Measurements from ENCODE around the gene TBC1D4.

The TBC1D4 gene

DNA sequence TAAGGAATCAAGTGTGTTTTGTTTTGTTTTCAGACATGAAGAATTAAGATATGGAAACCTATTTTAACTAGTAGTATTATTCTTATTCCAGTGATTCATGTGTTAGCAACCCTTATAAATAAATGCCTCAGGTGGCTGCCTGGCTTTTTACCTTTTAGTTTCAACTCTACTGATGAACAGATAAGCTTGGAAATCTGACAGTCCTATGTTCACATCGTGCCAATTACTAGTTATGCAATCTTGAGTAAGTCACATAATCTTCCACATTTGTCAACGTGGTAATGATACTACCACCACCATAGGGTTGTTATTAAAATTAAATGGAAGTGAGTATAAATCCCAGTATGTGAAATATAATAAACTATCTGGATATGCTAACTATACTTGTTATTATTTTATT lies 64.3 kb downstream of the TBC1D4 start:
- H3K27ac ChIP-seq (ENCODE audit: low read depth, low read length) = no peak overlapping the region
- H3K36me3 ChIP-seq (ENCODE audit: insufficient read depth, low read length) = no peaks in the 10 kb centered on the region
- peaks cover 42% of the 10 kb centered on the region for H3K4me1 ChIP-seq (ENCODE audit: control insufficient read depth, insufficient read depth, low read length, unreplicated experiment)
- no peaks in the 10 kb centered on the region for H3K79me2 ChIP-seq (ENCODE audit: control insufficient read depth, insufficient read depth, low read length, unreplicated experiment)
- no peak overlapping the region for H3K4me3 ChIP-seq (ENCODE audit: low read depth, low read length)
- no peaks in the 10 kb centered on the region for H3K27me3 ChIP-seq (ENCODE audit: insufficient read depth, low read length)
- no peak overlapping the region for H2AFZ ChIP-seq (ENCODE audit: low read length, unreplicated experiment)

DNA sequence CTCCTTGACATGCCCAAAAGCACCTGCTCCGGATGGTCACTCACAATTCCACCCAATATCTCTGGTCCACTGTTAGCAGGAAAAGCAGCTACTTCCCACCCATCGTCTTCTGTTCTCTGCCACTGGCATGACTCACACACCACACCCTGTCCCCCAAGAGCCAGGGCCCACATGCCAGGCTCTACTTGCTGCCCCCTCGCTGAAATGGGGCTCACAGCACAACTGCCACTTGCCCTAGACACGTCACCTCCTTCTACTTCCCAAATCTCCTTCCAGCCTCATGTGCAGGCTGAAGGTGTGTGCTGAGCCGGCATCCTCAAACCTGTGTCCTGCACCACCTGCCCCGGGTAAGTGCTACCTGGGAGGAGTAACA lies 65.0 kb downstream of the TBC1D4 start:
- H3K27ac ChIP-seq (ENCODE audit: low read depth, low read length) = no peak overlapping the region
- no peaks in the 10 kb centered on the region for H3K79me2 ChIP-seq (ENCODE audit: control insufficient read depth, insufficient read depth, low read length, unreplicated experiment)
- peaks cover 42% of the 10 kb centered on the region for H3K4me1 ChIP-seq (ENCODE audit: control insufficient read depth, insufficient read depth, low read length, unreplicated experiment)
- no peaks in the 10 kb centered on the region for H3K36me3 ChIP-seq (ENCODE audit: insufficient read depth, low read length)
- no peak overlapping the region for H2AFZ ChIP-seq (ENCODE audit: low read length, unreplicated experiment)
- peak overlapping the region; percentile 5; the same call in 1 of the 2 replicates for H3K4me3 ChIP-seq (ENCODE audit: low read depth, low read length)
- no peaks in the 10 kb centered on the region for H3K27me3 ChIP-seq (ENCODE audit: insufficient read depth, low read length)

DNA sequence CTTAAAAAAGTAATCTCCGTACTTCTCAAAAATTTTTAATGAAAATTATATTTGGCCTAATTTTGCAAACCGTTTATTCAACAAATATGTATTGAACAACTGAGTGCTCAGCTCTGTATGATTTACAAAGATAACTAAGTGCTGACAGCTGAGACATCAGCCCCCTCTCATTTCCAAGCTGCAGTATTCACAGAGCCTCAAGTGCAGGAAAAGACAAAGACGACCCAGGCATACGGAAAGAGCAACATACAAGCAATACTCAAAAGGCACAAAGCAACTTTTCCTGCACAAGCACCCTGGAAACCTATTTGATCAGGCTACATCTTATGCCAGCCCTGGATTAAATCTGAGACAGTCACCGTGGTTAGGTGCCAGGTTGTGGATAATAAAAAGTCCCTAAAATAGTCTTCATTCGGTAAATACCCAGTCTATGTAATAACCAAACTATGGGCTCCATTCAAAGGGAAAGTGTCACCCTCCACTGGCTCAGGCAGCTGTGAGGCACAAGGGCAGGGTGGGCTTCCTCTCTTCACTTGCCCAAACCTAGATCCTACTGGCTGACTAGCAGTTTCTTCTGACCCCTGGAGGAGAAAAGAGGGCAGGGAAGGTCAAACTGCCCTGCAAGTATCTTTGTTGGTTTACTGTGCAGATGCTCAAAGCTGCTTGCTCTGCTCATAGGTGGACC lies 65.5 kb downstream of the TBC1D4 start:
- H3K79me2 ChIP-seq (ENCODE audit: control insufficient read depth, insufficient read depth, low read length, unreplicated experiment) = no peaks in the 10 kb centered on the region
- H3K4me1 ChIP-seq (ENCODE audit: control insufficient read depth, insufficient read depth, low read length, unreplicated experiment) = peaks cover 42% of the 10 kb centered on the region
- peak overlapping the region; percentile 91 for H3K27ac ChIP-seq (ENCODE audit: low read depth, low read length)
- no peak overlapping the region for H2AFZ ChIP-seq (ENCODE audit: low read length, unreplicated experiment)
- H3K27me3 ChIP-seq (ENCODE audit: insufficient read depth, low read length) = no peaks in the 10 kb centered on the region
- no peaks in the 10 kb centered on the region for H3K36me3 ChIP-seq (ENCODE audit: insufficient read depth, low read length)
- peak overlapping the region; percentile 5; the same call in 1 of the 2 replicates for H3K4me3 ChIP-seq (ENCODE audit: low read depth, low read length)

DNA sequence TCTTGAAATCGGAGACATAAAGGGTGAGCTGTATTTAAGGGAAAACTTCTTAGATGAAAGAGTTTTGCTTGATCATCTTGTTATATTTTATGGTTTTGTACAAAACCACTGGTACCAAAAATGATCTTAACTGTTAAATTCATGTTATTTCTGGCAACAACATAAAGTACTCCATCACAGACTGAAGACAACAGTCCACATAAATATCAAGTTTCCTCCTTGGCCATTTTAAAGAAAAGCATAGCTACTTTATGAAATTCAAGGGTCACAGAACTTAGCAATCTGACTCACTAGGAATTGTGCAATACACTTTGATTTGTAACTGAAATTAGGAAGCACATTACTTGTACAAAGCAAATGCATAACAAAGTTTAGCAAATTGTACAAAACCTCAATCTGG lies 66.3 kb downstream of the TBC1D4 start:
- Histone ChIP-seq H3K27me3 (ENCODE audit: insufficient read depth, low read length) (no peaks in the 10 kb centered on the region), H3K79me2 (ENCODE audit: control insufficient read depth, insufficient read depth, low read length, unreplicated experiment) (no peaks in the 10 kb centered on the region), H3K4me1 (ENCODE audit: control insufficient read depth, insufficient read depth, low read length, unreplicated experiment) (peaks cover 42% of the 10 kb centered on the region), H2AFZ (ENCODE audit: low read length, unreplicated experiment) (peak overlapping the region; percentile 57), H3K36me3 (ENCODE audit: insufficient read depth, low read length) (no peaks in the 10 kb centered on the region), H3K27ac (ENCODE audit: low read depth, low read length) (peak overlapping the region; percentile 91), H3K4me3 (ENCODE audit: low read depth, low read length) (peak overlapping the region; percentile 53)

DNA sequence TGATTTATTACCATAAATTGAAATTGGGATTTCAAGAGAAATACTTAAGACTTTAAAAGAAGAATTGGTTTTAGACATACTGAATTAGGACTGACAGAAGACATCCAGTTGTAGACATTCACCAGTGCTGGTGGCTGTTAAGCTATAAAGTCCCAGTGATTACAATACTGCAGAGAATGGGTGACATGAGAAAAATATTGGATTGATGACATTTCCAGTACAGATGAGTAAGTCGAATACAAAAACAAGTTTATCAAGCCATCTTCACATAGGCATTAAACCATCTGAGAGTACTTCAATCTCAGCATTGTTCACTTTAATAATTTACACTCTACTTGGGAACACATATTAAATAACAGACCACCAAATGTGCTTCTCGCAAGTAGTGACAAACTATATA lies 66.8 kb downstream of the TBC1D4 start:
- H3K27me3 ChIP-seq (ENCODE audit: insufficient read depth, low read length) = no peaks in the 10 kb centered on the region
- H3K36me3 ChIP-seq (ENCODE audit: insufficient read depth, low read length) = no peaks in the 10 kb centered on the region
- peak overlapping the region; percentile 57 for H2AFZ ChIP-seq (ENCODE audit: low read length, unreplicated experiment)
- H3K4me1 ChIP-seq (ENCODE audit: control insufficient read depth, insufficient read depth, low read length, unreplicated experiment) = peaks cover 42% of the 10 kb centered on the region
- peak overlapping the region; percentile 53; the same call in 1 of the 2 replicates for H3K4me3 ChIP-seq (ENCODE audit: low read depth, low read length)
- no peaks in the 10 kb centered on the region for H3K79me2 ChIP-seq (ENCODE audit: control insufficient read depth, insufficient read depth, low read length, unreplicated experiment)
- H3K27ac ChIP-seq (ENCODE audit: low read depth, low read length) = peak overlapping the region; percentile 91

DNA sequence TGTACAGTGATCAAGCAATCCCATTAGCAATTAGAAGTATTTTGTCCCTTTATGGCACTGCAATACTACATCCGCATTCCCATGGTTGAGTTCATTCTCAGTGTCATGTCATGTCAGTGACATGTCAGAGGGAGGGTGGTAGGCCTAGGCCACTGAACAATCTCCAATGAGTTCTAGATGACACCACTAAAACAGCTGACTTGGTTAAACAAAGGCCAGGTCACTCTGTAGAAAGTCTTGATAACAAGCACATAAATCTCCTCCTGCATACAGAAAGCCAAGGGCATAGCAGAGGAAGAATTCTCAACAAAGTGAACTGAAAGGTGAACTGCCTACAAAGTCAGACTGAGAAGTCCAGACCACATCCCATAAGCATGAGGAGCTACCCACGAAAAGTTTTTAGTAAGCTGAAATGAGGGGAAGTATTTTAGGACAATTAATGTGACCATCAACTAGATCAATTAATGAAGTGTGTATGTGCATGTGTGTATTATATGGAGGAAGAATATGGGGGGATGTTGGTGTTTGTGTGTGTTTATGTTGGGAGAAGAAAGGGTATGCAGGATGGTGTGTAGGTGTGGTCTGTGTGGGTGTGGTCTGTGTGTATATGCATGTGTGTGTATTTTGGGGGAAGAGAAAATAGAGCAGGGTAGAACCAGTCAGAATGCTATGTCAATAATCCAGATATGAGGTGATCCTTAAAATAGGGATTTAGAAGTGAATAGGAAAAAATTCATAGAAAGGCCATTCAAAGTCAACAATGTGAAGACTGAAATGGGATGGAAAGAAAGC lies 67.7 kb downstream of the TBC1D4 start:
- Histone ChIP-seq H3K36me3 (ENCODE audit: insufficient read depth, low read length) (no peaks in the 10 kb centered on the region), H3K4me3 (ENCODE audit: low read depth, low read length) (no peak overlapping the region), H3K79me2 (ENCODE audit: control insufficient read depth, insufficient read depth, low read length, unreplicated experiment) (no peaks in the 10 kb centered on the region), H3K27me3 (ENCODE audit: insufficient read depth, low read length) (no peaks in the 10 kb centered on the region), H2AFZ (ENCODE audit: low read length, unreplicated experiment) (no peak overlapping the region), H3K27ac (ENCODE audit: low read depth, low read length) (no peak overlapping the region), H3K4me1 (ENCODE audit: control insufficient read depth, insufficient read depth, low read length, unreplicated experiment) (peaks cover 42% of the 10 kb centered on the region)

DNA sequence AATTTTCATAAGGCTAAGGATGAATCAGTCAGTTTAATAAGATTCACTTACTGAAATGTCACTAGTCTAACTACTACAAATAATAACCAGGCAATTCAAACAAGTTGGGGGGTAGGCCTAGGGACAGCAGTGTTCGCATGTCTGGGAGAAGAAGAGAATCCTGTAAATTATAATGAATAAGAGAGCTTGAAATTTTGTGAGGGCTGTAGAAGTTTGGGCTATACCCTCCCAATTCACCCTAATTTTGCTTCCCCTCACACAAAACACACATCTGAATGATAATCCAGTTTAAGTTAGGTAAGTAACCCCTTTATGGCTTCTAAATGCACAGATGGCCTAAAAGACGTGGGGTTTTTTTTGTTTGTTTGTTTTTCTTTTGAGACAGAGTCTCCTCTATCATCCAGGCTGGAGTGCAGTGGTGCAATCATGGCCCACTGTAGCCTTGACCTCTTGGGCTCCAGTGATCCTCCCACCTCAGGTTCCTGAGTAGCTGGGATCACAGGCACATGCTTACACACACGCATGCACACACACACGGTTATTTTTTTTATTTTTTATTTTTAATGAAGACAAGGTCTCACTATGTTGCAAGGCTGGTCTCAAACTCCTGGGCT lies 69.9 kb downstream of the TBC1D4 start:
- H3K36me3 ChIP-seq (ENCODE audit: insufficient read depth, low read length) = no peaks in the 10 kb centered on the region
- H3K79me2 ChIP-seq (ENCODE audit: control insufficient read depth, insufficient read depth, low read length, unreplicated experiment) = no peaks in the 10 kb centered on the region
- no peak overlapping the region for H3K4me3 ChIP-seq (ENCODE audit: low read depth, low read length)
- no peak overlapping the region for H2AFZ ChIP-seq (ENCODE audit: low read length, unreplicated experiment)
- H3K27me3 ChIP-seq (ENCODE audit: insufficient read depth, low read length) = no peaks in the 10 kb centered on the region
- H3K4me1 ChIP-seq (ENCODE audit: control insufficient read depth, insufficient read depth, low read length, unreplicated experiment) = peaks cover 31% of the 10 kb centered on the region
- H3K27ac ChIP-seq (ENCODE audit: low read depth, low read length) = no peak overlapping the region

DNA sequence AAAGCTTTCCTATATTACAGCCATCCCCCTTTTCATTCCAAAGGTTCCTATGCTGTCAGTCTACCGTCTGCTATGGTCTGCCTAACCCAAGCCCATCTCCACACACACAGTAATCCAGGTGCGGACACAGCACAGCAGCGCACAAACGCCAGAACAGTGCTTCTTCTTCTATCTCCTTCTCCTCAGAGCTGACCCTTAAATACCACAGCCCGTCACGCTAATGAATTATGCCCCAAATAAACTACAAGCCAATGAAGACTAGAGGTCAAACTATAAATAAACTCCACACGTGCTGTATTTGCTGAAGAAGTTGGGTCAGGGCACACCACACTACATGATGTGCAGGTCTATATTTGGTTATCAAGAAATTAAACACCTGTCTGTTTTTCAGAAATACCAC lies 71.8 kb downstream of the TBC1D4 start:
- Histone ChIP-seq H2AFZ (ENCODE audit: low read length, unreplicated experiment) (no peak overlapping the region), H3K4me3 (ENCODE audit: low read depth, low read length) (no peak overlapping the region), H3K27ac (ENCODE audit: low read depth, low read length) (no peak overlapping the region), H3K4me1 (ENCODE audit: control insufficient read depth, insufficient read depth, low read length, unreplicated experiment) (peaks cover 16% of the 10 kb centered on the region), H3K27me3 (ENCODE audit: insufficient read depth, low read length) (no peaks in the 10 kb centered on the region), H3K36me3 (ENCODE audit: insufficient read depth, low read length) (no peaks in the 10 kb centered on the region), H3K79me2 (ENCODE audit: control insufficient read depth, insufficient read depth, low read length, unreplicated experiment) (no peaks in the 10 kb centered on the region)

DNA sequence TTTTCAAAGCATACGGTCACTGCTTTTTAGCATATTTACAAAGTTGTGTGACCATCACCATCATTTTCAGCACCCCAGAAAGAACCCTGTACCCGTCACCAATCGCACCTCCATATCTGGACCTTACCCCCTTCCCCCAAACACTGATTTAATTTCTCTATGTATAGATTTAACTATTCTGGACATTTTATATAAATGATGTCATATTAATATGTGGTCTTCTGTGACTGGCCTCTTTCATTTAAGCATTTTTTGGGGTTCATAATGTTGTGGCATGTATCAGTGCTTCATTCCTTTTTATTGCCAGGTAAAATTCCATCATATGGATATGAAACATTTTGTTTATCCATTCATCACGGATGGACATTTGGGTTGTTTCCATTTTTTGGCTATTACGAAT lies 74.0 kb downstream of the TBC1D4 start:
- Histone ChIP-seq H3K27me3 (ENCODE audit: insufficient read depth, low read length) (no peaks in the 10 kb centered on the region), H3K36me3 (ENCODE audit: insufficient read depth, low read length) (no peaks in the 10 kb centered on the region), H3K4me1 (ENCODE audit: control insufficient read depth, insufficient read depth, low read length, unreplicated experiment) (peaks cover 3% of the 10 kb centered on the region), H2AFZ (ENCODE audit: low read length, unreplicated experiment) (no peak overlapping the region), H3K4me3 (ENCODE audit: low read depth, low read length) (no peak overlapping the region), H3K27ac (ENCODE audit: low read depth, low read length) (no peak overlapping the region), H3K79me2 (ENCODE audit: control insufficient read depth, insufficient read depth, low read length, unreplicated experiment) (no peaks in the 10 kb centered on the region)

DNA sequence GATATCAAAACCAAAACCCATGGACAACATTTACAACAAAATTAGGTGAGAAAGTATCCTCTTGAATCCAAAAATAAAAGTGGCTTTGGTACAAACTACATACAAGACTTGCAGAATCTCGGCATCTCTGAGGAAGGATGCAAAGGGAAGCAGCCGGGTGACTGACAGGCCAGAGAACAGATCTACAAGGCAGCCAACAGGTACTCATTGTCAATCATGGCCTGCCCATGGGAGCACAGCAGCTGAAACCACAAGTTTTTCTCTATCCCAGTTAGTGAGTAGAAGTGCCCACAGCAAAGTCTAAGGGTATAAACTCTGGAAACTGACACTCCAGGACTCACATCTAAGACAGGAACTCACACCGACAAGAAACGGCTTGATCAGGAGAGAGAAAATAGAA lies 74.5 kb downstream of the TBC1D4 start:
- no peak overlapping the region for H3K4me3 ChIP-seq (ENCODE audit: low read depth, low read length)
- no peaks in the 10 kb centered on the region for H3K36me3 ChIP-seq (ENCODE audit: insufficient read depth, low read length)
- no peaks in the 10 kb centered on the region for H3K79me2 ChIP-seq (ENCODE audit: control insufficient read depth, insufficient read depth, low read length, unreplicated experiment)
- no peak overlapping the region for H3K27ac ChIP-seq (ENCODE audit: low read depth, low read length)
- no peaks in the 10 kb centered on the region for H3K27me3 ChIP-seq (ENCODE audit: insufficient read depth, low read length)
- H3K4me1 ChIP-seq (ENCODE audit: control insufficient read depth, insufficient read depth, low read length, unreplicated experiment) = peaks cover 3% of the 10 kb centered on the region
- no peak overlapping the region for H2AFZ ChIP-seq (ENCODE audit: low read length, unreplicated experiment)

Data from ACC112 (cell line).